SK-N-SH treated with all-trans-retinoic acid at 6 μM for 48 hours (cell line): ENCODE results near the gene BUB1.

Experiments
- ARNTL ChIP-seq: fragments of 450-650 bp; formaldehyde crosslinking; IDR thresholded peaks from 2 replicates; pipeline ENCODE4 v1.5.0; 2020; ENCODE audit warnings: low read depth, mild to moderate bottlenecking, moderate library complexity, borderline replicate concordance
- BACH2 ChIP-seq: fragments of 250-450 bp; sonication (Bioruptor Pico); IDR thresholded peaks from 2 replicates; pipeline ENCODE4 v1.9.0; 2021; ENCODE audit warnings: mild to moderate bottlenecking, borderline replicate concordance
- GLIS3 ChIP-seq: fragments of 250-450 bp; sonication (Bioruptor Pico); IDR thresholded peaks from 2 replicates; pipeline ENCODE4 v1.5.0; 2020; ENCODE audit warnings: mild to moderate bottlenecking, moderate library complexity
- RARB ChIP-seq: fragments of 250-450 bp; sonication (Bioruptor Pico); IDR thresholded peaks from 2 replicates; pipeline ENCODE4 v1.8.0; 2021; ENCODE audit warnings: mild to moderate bottlenecking, moderate library complexity
- TCF4 ChIP-seq: fragments of 250-450 bp; sonication (Bioruptor Pico); IDR thresholded peaks from 2 replicates; pipeline ENCODE4 v1.8.0; 2021; ENCODE audit warnings: mild to moderate bottlenecking, moderate library complexity, borderline replicate concordance
- ZFP3 ChIP-seq: fragments of 250-450 bp; sonication (Bioruptor Pico); IDR thresholded peaks from 2 replicates; pipeline ENCODE4 v1.5.0; 2020; ENCODE audit warnings: mild to moderate bottlenecking, moderate library complexity
- ZFP30 ChIP-seq: fragments of 450-650 bp; formaldehyde crosslinking; IDR thresholded peaks from 2 replicates; pipeline ENCODE4 v1.5.0; 2022; ENCODE audit warnings: mild to moderate bottlenecking, moderate library complexity
- ZNF8 ChIP-seq: fragments of 450-650 bp; formaldehyde crosslinking; IDR thresholded peaks from 2 replicates; pipeline ENCODE4 v1.5.0; 2020; ENCODE audit warnings: mild to moderate bottlenecking, moderate library complexity
- TF ChIP-seq, protein P1 (sequence below): fragments of 250-450 bp; sonication (Bioruptor Pico); IDR thresholded peaks from 2 replicates; pipeline ENCODE4 v1.8.0; 2020; ENCODE audit warnings: mild to moderate bottlenecking, moderate library complexity, borderline replicate concordance

DNA sequence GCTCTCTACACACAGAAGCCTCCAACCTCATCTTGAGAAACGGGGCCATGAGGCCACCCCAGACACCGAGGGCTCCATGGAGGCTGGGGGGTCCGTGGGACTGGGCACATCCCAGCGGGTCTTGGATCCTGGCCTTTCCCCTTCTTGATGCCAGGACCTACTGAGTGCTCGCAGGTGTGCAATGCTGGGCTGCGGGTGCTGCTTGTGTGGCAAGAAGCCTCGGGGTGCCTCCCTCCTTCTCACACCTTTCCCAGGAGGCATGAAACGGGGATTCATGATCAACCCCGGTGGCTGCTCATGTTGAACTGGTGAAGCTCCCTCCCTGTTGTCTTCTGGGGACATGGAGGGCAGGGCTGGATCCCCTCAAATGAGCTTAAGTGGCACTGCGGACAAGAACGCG is 2.0 kb upstream of the BUB1 start:
- no peak for TF ChIP-seq ZFP30 (CRISPR knock-in tag)
- TF ChIP-seq ARNTL (CRISPR knock-in tag) = no peak
- TF ChIP-seq RARB (CRISPR knock-in tag) = no peak
- TF ChIP-seq GLIS3 (CRISPR knock-in tag) = no peak
- TF ChIP-seq TCF4 (CRISPR knock-in tag) = no peak
- no peak for TF ChIP-seq BACH2
- TF ChIP-seq ZNF8 (CRISPR knock-in tag) = no peak
- TF ChIP-seq, protein P1, sequence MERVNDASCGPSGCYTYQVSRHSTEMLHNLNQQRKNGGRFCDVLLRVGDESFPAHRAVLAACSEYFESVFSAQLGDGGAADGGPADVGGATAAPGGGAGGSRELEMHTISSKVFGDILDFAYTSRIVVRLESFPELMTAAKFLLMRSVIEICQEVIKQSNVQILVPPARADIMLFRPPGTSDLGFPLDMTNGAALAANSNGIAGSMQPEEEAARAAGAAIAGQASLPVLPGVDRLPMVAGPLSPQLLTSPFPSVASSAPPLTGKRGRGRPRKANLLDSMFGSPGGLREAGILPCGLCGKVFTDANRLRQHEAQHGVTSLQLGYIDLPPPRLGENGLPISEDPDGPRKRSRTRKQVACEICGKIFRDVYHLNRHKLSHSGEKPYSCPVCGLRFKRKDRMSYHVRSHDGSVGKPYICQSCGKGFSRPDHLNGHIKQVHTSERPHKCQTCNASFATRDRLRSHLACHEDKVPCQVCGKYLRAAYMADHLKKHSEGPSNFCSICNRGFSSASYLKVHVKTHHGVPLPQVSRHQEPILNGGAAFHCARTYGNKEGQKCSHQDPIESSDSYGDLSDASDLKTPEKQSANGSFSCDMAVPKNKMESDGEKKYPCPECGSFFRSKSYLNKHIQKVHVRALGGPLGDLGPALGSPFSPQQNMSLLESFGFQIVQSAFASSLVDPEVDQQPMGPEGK (CRISPR knock-in tag) = no peak
- no peak for TF ChIP-seq ZFP3 (CRISPR knock-in tag)
